Measurements from ENCODE around the gene P3H4. TPM values are rescaled to one million over a fixed set of nuclear protein-coding genes. Genes with fewer than 3 reads are reported as not detected.

Gene P3H4
- total RNA-seq, 1 donor = 59.7 TPM

- Histone ChIP-seq H3K4me1 (ENCODE audit: insufficient read depth, low read length) (peaks cover 26% of the 10 kb centered on the region), H3K9me3 (ENCODE audit: low read depth, low read length) (no peaks in the 10 kb centered on the region), H3K27ac (ENCODE audit: low read depth, low read length) (peak overlapping the region; percentile 70), H3K4me3 (ENCODE audit: insufficient read depth, low read length) (peak overlapping the region; percentile 85), H2AFZ (ENCODE audit: low read length) (no peak overlapping the region), H4K20me1 (ENCODE audit: insufficient read depth, low read length) (peaks cover 43% of the 10 kb centered on the region), H3K79me2 (ENCODE audit: insufficient read depth, low read length) (peaks cover 80% of the 10 kb centered on the region), H3K36me3 (ENCODE audit: insufficient read depth, low read length) (peaks cover 24% of the 10 kb centered on the region), H3K4me2 (ENCODE audit: insufficient read depth, low read length) (peak overlapping the region; percentile 88), H3K27me3 (ENCODE audit: insufficient read depth, low read length) (no peaks in the 10 kb centered on the region)
- TF ChIP-seq CTCF (IDR thresholded peaks at IDR 0.05; ENCODE audit: extremely low read depth, low read depth, low read length) = no peak
- DNase-seq (ENCODE audit: insufficient read length, low spot score, missing footprints) = peak; percentile 83
Observed at GRCh38 chr17:41814195-41814594, 2.4 kb upstream of the P3H4 start.

DNA sequence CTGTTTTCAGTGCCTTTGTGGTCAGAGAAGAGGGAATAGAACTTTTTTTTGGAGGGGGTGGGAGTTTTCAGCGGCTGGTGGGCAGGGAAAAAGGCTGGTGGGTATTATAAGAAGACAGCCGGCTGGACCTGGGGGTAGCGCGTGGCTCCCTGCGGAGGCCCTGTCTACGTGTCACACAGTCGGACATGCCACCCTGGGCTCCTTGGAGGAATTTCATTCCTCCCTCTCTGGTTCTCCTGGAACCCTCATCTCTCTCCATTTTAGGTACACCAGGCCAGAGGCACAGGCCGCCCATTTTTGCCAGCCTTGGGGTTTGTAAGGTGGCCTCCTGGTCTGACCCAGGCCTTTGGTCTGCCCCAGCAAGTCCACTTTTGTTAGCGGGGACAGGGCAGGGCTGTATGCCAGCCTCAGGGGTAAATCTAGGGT is 2.0 kb upstream of the P3H4 start:
- Histone ChIP-seq H3K27me3 (ENCODE audit: insufficient read depth, low read length) (no peaks in the 10 kb centered on the region), H2AFZ (ENCODE audit: low read length) (no peak overlapping the region), H3K36me3 (ENCODE audit: insufficient read depth, low read length) (peaks cover 21% of the 10 kb centered on the region)

GRCh38 chr17:41813152-41813680 is 1.5 kb upstream of the P3H4 start:
- peak; percentile 92 for DNase-seq (ENCODE audit: insufficient read length, low spot score, missing footprints)
- H3K79me2 ChIP-seq (ENCODE audit: insufficient read depth, low read length) = peaks cover 78% of the 10 kb centered on the region
- H3K27ac ChIP-seq (ENCODE audit: low read depth, low read length) = peak overlapping the region; percentile 70
- no peak for TF ChIP-seq CTCF (IDR thresholded peaks at IDR 0.05; ENCODE audit: extremely low read depth, low read depth, low read length)
- H3K4me3 ChIP-seq (ENCODE audit: insufficient read depth, low read length) = peak overlapping the region; percentile 85
- H3K36me3 ChIP-seq (ENCODE audit: insufficient read depth, low read length) = peaks cover 21% of the 10 kb centered on the region
- peaks cover 48% of the 10 kb centered on the region for H4K20me1 ChIP-seq (ENCODE audit: insufficient read depth, low read length)
- H3K4me2 ChIP-seq (ENCODE audit: insufficient read depth, low read length) = peak overlapping the region; percentile 88
- H2AFZ ChIP-seq (ENCODE audit: low read length) = peak overlapping the region; percentile 48
- H3K27me3 ChIP-seq (ENCODE audit: insufficient read depth, low read length) = no peaks in the 10 kb centered on the region
- H3K9me3 ChIP-seq (ENCODE audit: low read depth, low read length) = no peaks in the 10 kb centered on the region
- peaks cover 26% of the 10 kb centered on the region for H3K4me1 ChIP-seq (ENCODE audit: insufficient read depth, low read length)

More for the DNA sequence above, 2.0 kb upstream of the P3H4 start:
- peak overlapping the region; percentile 85 for H3K4me3 ChIP-seq (ENCODE audit: insufficient read depth, low read length)
- peaks cover 48% of the 10 kb centered on the region for H4K20me1 ChIP-seq (ENCODE audit: insufficient read depth, low read length)
- peak overlapping the region; percentile 70 for H3K27ac ChIP-seq (ENCODE audit: low read depth, low read length)
- H3K79me2 ChIP-seq (ENCODE audit: insufficient read depth, low read length) = peaks cover 80% of the 10 kb centered on the region
- peaks cover 26% of the 10 kb centered on the region for H3K4me1 ChIP-seq (ENCODE audit: insufficient read depth, low read length)
- peak overlapping the region; percentile 88 for H3K4me2 ChIP-seq (ENCODE audit: insufficient read depth, low read length)
- DNase-seq (ENCODE audit: insufficient read length, low spot score, missing footprints) = no peak
- no peak for TF ChIP-seq CTCF (IDR thresholded peaks at IDR 0.05; ENCODE audit: extremely low read depth, low read depth, low read length)
- no peaks in the 10 kb centered on the region for H3K9me3 ChIP-seq (ENCODE audit: low read depth, low read length)

DNA sequence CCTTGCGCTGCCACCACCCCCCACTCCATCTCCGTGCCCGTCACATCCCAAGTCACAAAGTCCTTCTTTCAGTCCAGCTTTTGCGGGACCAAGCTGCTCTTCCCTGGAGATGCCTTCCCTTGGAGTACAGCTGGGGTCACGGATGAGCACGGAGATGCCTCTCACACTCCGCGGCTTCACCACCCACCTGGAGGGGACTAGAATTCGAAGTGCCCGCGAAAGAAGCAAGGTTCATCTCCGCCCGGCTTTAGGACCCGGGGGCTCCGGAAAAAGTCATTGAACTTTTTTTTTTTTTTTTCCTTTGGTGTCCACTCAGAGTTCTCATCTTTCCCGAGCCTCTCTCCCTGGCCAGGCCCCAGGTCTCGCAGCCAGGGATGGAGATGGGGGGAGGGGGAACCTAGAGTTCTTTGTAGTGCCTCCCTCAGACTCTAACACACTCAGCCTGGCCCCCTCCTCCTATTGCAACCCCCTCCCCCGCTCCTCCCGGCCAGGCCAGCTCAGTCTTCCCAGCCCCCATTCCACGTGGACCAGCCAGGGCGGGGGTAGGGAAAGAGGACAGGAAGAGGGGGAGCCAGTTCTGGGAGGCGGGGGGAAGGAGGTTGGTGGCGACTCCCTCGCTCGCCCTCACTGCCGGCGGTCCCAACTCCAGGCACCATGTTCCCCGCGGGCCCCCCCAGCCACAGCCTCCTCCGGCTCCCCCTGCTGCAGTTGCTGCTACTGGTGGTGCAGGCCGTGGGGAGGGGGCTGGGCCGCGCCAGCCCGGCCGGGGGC is 817 bp upstream of the P3H4 start, which contains the start of gene FKBP10:
Gene FKBP10 (plus strand): TSS at position 624 of the 771 bp plus-strand sequence. CDS start 31 bp downstream, at position 655.
- H3K4me2 ChIP-seq (ENCODE audit: insufficient read depth, low read length) = peak within 1 kb of the TSS; percentile 88
- H3K9me3 ChIP-seq (ENCODE audit: low read depth, low read length) = no peaks in the 10 kb centered on the region
- H3K27ac ChIP-seq (ENCODE audit: low read depth, low read length) = peak within 1 kb of the TSS; percentile 70
- H4K20me1 ChIP-seq (ENCODE audit: insufficient read depth, low read length) = peaks cover 46% of the 10 kb centered on the region
- TF ChIP-seq CTCF (IDR thresholded peaks at IDR 0.05; ENCODE audit: extremely low read depth, low read depth, low read length) = no peak
- peak within 1 kb of the TSS; percentile 98 for H2AFZ ChIP-seq (ENCODE audit: low read length)
- DNase-seq (ENCODE audit: insufficient read length, low spot score, missing footprints) = peak; percentile 99
- no peaks in the 10 kb centered on the region for H3K27me3 ChIP-seq (ENCODE audit: insufficient read depth, low read length)
- peaks cover 26% of the 10 kb centered on the region for H3K4me1 ChIP-seq (ENCODE audit: insufficient read depth, low read length)
- peaks cover 72% of the 10 kb centered on the region for H3K79me2 ChIP-seq (ENCODE audit: insufficient read depth, low read length)
- peak within 1 kb of the TSS; percentile 85 for H3K4me3 ChIP-seq (ENCODE audit: insufficient read depth, low read length)
- peaks cover 21% of the 10 kb centered on the region for H3K36me3 ChIP-seq (ENCODE audit: insufficient read depth, low read length)
